K562 (cell line): ENCODE measurements around the gene SEPTIN12. TPM values are rescaled to one million over a fixed set of nuclear protein-coding genes. Genes with fewer than 3 reads are reported as not detected.

ENCODE experiments used
- ATAC-seq: fragments of 200-7000 bp; cut with Tn5 transposase; 3 replicates; pipeline ENCODE4 v1.9.1; 2020; ENCODE audit warnings: moderate library complexity
- BruUV-seq: library from RNA; stranded (reverse); fragments of 400-500 nt; replicated peaks from 2 replicates; lab custom pipeline; 2021; lab: Mats Ljungman, UMichigan
- CTCF ChIA-PET: fragments of 300-600 bp; formaldehyde crosslinking; extraction: SDS; loops from one replicate; lab custom pipeline; 2021; ENCODE audit warnings: low intra/inter-chr PET ratio; lab: Yijun Ruan, JAX
- POLR2A ChIA-PET: fragments of 300-600, 350-650 bp; sonication (Branson Sonifier 250); formaldehyde crosslinking; extraction: SDS; loops from one replicate; lab custom pipeline; 2021; ENCODE audit warnings: antibody characterized with exemption, inconsistent platforms; lab: Yijun Ruan, JAX
- DNase-seq, 4 experiments: peaks; one replicate each; pipeline versions ENCODE4 v3.0.0 to v3.0.0-alpha.2; 2011 to 2018; ENCODE audit warnings: low spot score in 3 of 4, mixed read lengths in 3 of 4; ENCODE audit errors: extremely low read depth in 1 of 4
- FAIRE-seq: peaks from 2 replicates; lab custom pipeline; 2011; peaks lifted over from hg19 to GRCh38; lab: Jason Lieb, UNC
- H2AFZ ChIP-seq: 2 replicates; pipeline ENCODE4 v1.6.0; 2011; ENCODE audit warnings: low read depth, low read length, control low read depth, inconsistent platforms
- H3K27ac ChIP-seq: fragments of 200-600 bp; 3 replicates; pipeline ENCODE4 v1.8.0; 2011; ENCODE audit warnings: low read depth, mild to moderate bottlenecking, control low read depth, inconsistent platforms, low read length, moderate library complexity, mixed read lengths; ENCODE audit errors: extremely low read depth
- H3K27me3 ChIP-seq, 2 experiments: fragments of 300-600 bp in 1 of 2; 2 replicates in 1 of 2; 3 replicates in 1 of 2; pipeline versions ENCODE4 v1.6.0 to v1.8.0; 2011; ENCODE audit warnings: inconsistent platforms in 2 of 2, low read length in 2 of 2, mild to moderate bottlenecking in 1 of 2, mixed read lengths in 1 of 2, moderate library complexity in 1 of 2; ENCODE audit not compliant: control insufficient read depth in 2 of 2, insufficient read depth in 2 of 2
- H3K36me3 ChIP-seq: fragments of 300-600 bp; 3 replicates; pipeline ENCODE4 v1.8.0; 2011; ENCODE audit warnings: mild to moderate bottlenecking, low read length, inconsistent platforms; ENCODE audit not compliant: control insufficient read depth, insufficient read depth
- H3K4me1 ChIP-seq, 2 experiments: fragments of 200-600 bp in 1 of 2; replicated peaks in 1 of 2; 2 replicates in 1 of 2; 3 replicates in 1 of 2; pipeline versions ENCODE4 v1.5.1 to v1.8.0; 2011; ENCODE audit warnings: inconsistent platforms in 2 of 2, low read length in 2 of 2, mild to moderate bottlenecking in 1 of 2, mixed read lengths in 1 of 2, moderate library complexity in 1 of 2; ENCODE audit not compliant: control insufficient read depth in 2 of 2, insufficient read depth in 2 of 2
- H3K4me2 ChIP-seq: 2 replicates; pipeline ENCODE4 v1.6.1; 2011; ENCODE audit warnings: low read length, control low read depth, inconsistent platforms, mixed read lengths; ENCODE audit not compliant: insufficient read depth
- H3K4me3 ChIP-seq: fragments of 200-600 bp; sonication (generic), shearing (Covaris generic); 2 replicates; pipeline ENCODE4 v1.5.1; 2016; ENCODE audit warnings: control low read depth, inconsistent platforms
- H3K79me2 ChIP-seq: fragments of 200-600 bp; 3 replicates; pipeline ENCODE4 v1.8.0; 2011; ENCODE audit warnings: low read length, inconsistent platforms; ENCODE audit not compliant: control insufficient read depth, insufficient read depth
- H3K9ac ChIP-seq, 2 experiments: 2 replicates each; pipeline versions ENCODE4 v1.6.0 to v1.6.1; 2011; ENCODE audit warnings: low read depth in 2 of 2, low read length in 2 of 2, control low read depth in 1 of 2, inconsistent platforms in 1 of 2, mild to moderate bottlenecking in 1 of 2, mixed read lengths in 1 of 2; ENCODE audit not compliant: insufficient read depth in 1 of 2
- H3K9me1 ChIP-seq: one replicate; pipeline ENCODE4 v1.6.0; 2011; ENCODE audit warnings: inconsistent platforms, mild to moderate bottlenecking, low read length, moderate library complexity; ENCODE audit not compliant: control insufficient read depth, insufficient read depth
- H3K9me3 ChIP-seq: replicated peaks from 2 replicates; pipeline ENCODE4 v1.5.1; 2011; ENCODE audit warnings: low read depth, low read length, inconsistent platforms; ENCODE audit not compliant: control insufficient read depth, insufficient read depth
- H4K20me1 ChIP-seq: replicated peaks from 2 replicates; pipeline ENCODE4 v1.6.1; 2011; ENCODE audit warnings: low read length, inconsistent platforms, mixed read lengths; ENCODE audit not compliant: control insufficient read depth, insufficient read depth
- ADNP ChIP-seq: fragments of 200-800 bp; sonication (Bioruptor generic); IDR thresholded peaks from 2 replicates; pipeline ENCODE4 v1.6.1; 2016; ENCODE audit warnings: missing genetic modification characterization, missing compliant biosample characterization
- CBX1 ChIP-seq: sonication (generic); IDR thresholded peaks from 2 replicates; pipeline ENCODE4 v1.6.1; 2016; ENCODE audit warnings: antibody characterized with exemption, low read depth, mild to moderate bottlenecking
- ELF2 ChIP-seq: fragments of 250-450 bp; sonication (Bioruptor Pico); IDR thresholded peaks from 2 replicates; pipeline ENCODE4 v1.5.0; 2021; ENCODE audit warnings: mild to moderate bottlenecking
- ESRRB ChIP-seq: fragments of 250-450 bp; sonication (Bioruptor Pico); IDR thresholded peaks from 2 replicates; pipeline ENCODE4 v1.5.0; 2020; ENCODE audit warnings: mild to moderate bottlenecking, moderate library complexity, borderline replicate concordance
- FOXM1 ChIP-seq, 2 experiments: fragments of 450-650 bp in 1 of 2; sonication (generic) in 1 of 2; formaldehyde crosslinking in 1 of 2; IDR thresholded peaks; 2 replicates each; pipeline versions ENCODE4 v1.6.1 to v1.9.0; 2017 to 2022; ENCODE audit warnings: low read depth in 2 of 2, mild to moderate bottlenecking in 2 of 2, missing genetic modification reagents in 1 of 2, moderate library complexity in 1 of 2
- RBM14 ChIP-seq: fragments of 200-400 bp; formaldehyde crosslinking; IDR thresholded peaks from 2 replicates; pipeline ENCODE4 v1.6.1; 2018; ENCODE audit warnings: low read depth, mild to moderate bottlenecking, low read length, moderate library complexity, borderline replicate concordance; ENCODE audit not compliant: insufficient read depth
- TAL1 ChIP-seq: fragments of 450-650 bp; IDR thresholded peaks from 2 replicates; pipeline ENCODE4 v1.6.1; 2016; ENCODE audit warnings: mild to moderate bottlenecking
- THRAP3 ChIP-seq: fragments of 450-650 bp; IDR thresholded peaks from 2 replicates; pipeline ENCODE4 v1.6.1; 2016; ENCODE audit warnings: mild to moderate bottlenecking, inconsistent platforms, borderline replicate concordance
- ZNF778 ChIP-seq: fragments of 450-650 bp; formaldehyde crosslinking; IDR thresholded peaks from 2 replicates; pipeline ENCODE4 v1.4.0; 2020; ENCODE audit warnings: mild to moderate bottlenecking, moderate library complexity
- WGBS: fragments of 100-300 bp; shearing (Covaris generic); methylation state at CpG from one replicate; pipeline ENCODE4 v1.1.6; 2016; ENCODE audit warnings: low coverage, mixed read lengths; ENCODE audit not compliant: insufficient coverage; ENCODE audit errors: missing lambda C conversion rate; 5-methylcytosine and 5-hydroxymethylcytosine counted together
- in situ Hi-C: fragments of 300-500 bp; cut with MboI; formaldehyde crosslinking; loops from 4 replicates; pipeline ENCODE4 v1.15.0; 2018; ENCODE audit warnings: inconsistent platforms, mixed read lengths
- intact Hi-C: fragments of 100-400 bp; cut with micrococcal nuclease; formaldehyde crosslinking; loops from 2 replicates; pipeline ENCODE4 v1.14.2; 2022
- polyA plus RNA-seq, 8 experiments: library from polyadenylated mRNA; depleted of rRNA in 4 of 8; stranded (reverse) in 5 of 8; unstranded in 3 of 8; fragments of >200 nt; fragmentation: Nextera tagmentation in 2 of 8; fragmentation: Illumina TruSeq in 1 of 8; extraction: Ambion mirVana in 2 of 8; extraction: Trizol in 1 of 8; gene quantifications; 2 replicates each; pipeline versions ENCODE4 v1.2.1 to v1.2.3, GENCODE V29; 2011 to 2014; ENCODE audit warnings: inconsistent platforms in 1 of 8, missing spikeins in 1 of 8
- total RNA-seq, 7 experiments: library from RNA; depleted of rRNA in 6 of 7; stranded (reverse); fragments of >200 nt in 6 of 7; fragmentation: Illumina TruSeq in 2 of 7; extraction: Trizol in 2 of 7; gene quantifications; 2 replicates each; pipeline versions ENCODE4 v1.2.1 to v1.2.3, GENCODE V29; 2011 to 2021; ENCODE audit warnings: low replicate concordance in 1 of 7
- TF ChIP-seq, protein P1 (sequence below): fragments of 450-650 bp; IDR thresholded peaks from 2 replicates; pipeline ENCODE4 v1.6.1; 2017; ENCODE audit warnings: mild to moderate bottlenecking, moderate library complexity
- TF ChIP-seq, protein P2 (sequence below), 2 experiments: fragments of 450-650 bp; IDR thresholded peaks; 2 replicates each; pipeline ENCODE4 v1.6.1; 2016; ENCODE audit warnings: mild to moderate bottlenecking in 2 of 2, borderline replicate concordance in 1 of 2, low read depth in 1 of 2, moderate library complexity in 1 of 2
- TF ChIP-seq, protein P3 (sequence below): fragments of 250-450 bp; sonication (Bioruptor Pico); IDR thresholded peaks from 2 replicates; pipeline ENCODE4 v1.5.0; 2021

The SEPTIN12 gene
- total and polyA plus RNA-seq, 9 of the 15 experiments (the other 6 are each of a cell fraction or from before 2014, with no cell fraction given) = not detected

DNA sequence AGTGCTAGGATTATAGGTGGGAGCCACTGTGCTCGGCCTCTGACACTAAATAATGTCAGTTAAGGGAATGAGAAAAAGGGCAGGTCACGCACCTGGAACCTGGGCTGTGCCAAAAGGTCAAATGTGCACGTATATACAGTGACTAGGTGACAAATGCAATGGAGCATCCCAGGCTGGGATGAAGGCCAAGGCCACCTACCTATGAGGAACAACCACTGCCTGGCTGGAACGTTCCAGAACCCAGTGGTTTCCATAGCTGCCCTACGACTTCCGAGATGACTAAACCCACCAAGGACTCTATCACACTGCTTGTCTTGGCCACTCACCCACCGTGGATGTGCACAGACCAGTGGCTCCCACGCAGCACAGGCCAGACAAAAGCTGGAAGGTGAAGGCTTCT is 37.2 kb downstream of the SEPTIN12 start:
- H3K4me3 ChIP-seq = no peak overlapping the region
- BruUV-seq = no TSS peak
- ChIA-PET POLR2A (interaction anchor here (0.6 kb wide), 2 partner anchors 9 to 52 kb away, joined by 3 read pairs; no protein-coding TSS in a partner anchor), CTCF (no interaction called here)
- H3K4me2 ChIP-seq = no peak overlapping the region
- FAIRE-seq (no peak), DNase-seq (no peak), ATAC-seq (no peak)
- 87% methylated on average over 8 of the region's 8 CpGs for WGBS
- no peak overlapping the region for H3K9ac ChIP-seq
- no peak overlapping the region for H2AFZ ChIP-seq
- H3K4me1 ChIP-seq = peaks cover 0 to 20% of the 10 kb centered on the region in 2 experiments; a peak in 1 of 5 replicates
- in situ Hi-C loops (no loop called here), intact Hi-C loops (no loop called here)
- no peak overlapping the region for H3K27ac ChIP-seq
- no peaks in the 10 kb centered on the region for H3K27me3 ChIP-seq
- peaks cover 10% of the 10 kb centered on the region for H3K9me3 ChIP-seq
- peaks cover 49% of the 10 kb centered on the region for H3K36me3 ChIP-seq
- no peaks in the 10 kb centered on the region; the same call in 2 of the 3 replicates for H3K79me2 ChIP-seq
- no peaks in the 10 kb centered on the region for H4K20me1 ChIP-seq
- no peaks in the 10 kb centered on the region for H3K9me1 ChIP-seq
- TF ChIP-seq, protein P1, sequence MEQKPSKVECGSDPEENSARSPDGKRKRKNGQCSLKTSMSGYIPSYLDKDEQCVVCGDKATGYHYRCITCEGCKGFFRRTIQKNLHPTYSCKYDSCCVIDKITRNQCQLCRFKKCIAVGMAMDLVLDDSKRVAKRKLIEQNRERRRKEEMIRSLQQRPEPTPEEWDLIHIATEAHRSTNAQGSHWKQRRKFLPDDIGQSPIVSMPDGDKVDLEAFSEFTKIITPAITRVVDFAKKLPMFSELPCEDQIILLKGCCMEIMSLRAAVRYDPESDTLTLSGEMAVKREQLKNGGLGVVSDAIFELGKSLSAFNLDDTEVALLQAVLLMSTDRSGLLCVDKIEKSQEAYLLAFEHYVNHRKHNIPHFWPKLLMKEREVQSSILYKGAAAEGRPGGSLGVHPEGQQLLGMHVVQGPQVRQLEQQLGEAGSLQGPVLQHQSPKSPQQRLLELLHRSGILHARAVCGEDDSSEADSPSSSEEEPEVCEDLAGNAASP = no peak
- no peak for TF ChIP-seq CBX1
- no peak for TF ChIP-seq ZNF778 (CRISPR knock-in tag)
- no peak for TF ChIP-seq RBM14
- no peak for TF ChIP-seq ADNP (tag)
- no peak for TF ChIP-seq ELF2 (CRISPR knock-in tag)
- TF ChIP-seq THRAP3 = no peak
- TF ChIP-seq, protein P2, sequence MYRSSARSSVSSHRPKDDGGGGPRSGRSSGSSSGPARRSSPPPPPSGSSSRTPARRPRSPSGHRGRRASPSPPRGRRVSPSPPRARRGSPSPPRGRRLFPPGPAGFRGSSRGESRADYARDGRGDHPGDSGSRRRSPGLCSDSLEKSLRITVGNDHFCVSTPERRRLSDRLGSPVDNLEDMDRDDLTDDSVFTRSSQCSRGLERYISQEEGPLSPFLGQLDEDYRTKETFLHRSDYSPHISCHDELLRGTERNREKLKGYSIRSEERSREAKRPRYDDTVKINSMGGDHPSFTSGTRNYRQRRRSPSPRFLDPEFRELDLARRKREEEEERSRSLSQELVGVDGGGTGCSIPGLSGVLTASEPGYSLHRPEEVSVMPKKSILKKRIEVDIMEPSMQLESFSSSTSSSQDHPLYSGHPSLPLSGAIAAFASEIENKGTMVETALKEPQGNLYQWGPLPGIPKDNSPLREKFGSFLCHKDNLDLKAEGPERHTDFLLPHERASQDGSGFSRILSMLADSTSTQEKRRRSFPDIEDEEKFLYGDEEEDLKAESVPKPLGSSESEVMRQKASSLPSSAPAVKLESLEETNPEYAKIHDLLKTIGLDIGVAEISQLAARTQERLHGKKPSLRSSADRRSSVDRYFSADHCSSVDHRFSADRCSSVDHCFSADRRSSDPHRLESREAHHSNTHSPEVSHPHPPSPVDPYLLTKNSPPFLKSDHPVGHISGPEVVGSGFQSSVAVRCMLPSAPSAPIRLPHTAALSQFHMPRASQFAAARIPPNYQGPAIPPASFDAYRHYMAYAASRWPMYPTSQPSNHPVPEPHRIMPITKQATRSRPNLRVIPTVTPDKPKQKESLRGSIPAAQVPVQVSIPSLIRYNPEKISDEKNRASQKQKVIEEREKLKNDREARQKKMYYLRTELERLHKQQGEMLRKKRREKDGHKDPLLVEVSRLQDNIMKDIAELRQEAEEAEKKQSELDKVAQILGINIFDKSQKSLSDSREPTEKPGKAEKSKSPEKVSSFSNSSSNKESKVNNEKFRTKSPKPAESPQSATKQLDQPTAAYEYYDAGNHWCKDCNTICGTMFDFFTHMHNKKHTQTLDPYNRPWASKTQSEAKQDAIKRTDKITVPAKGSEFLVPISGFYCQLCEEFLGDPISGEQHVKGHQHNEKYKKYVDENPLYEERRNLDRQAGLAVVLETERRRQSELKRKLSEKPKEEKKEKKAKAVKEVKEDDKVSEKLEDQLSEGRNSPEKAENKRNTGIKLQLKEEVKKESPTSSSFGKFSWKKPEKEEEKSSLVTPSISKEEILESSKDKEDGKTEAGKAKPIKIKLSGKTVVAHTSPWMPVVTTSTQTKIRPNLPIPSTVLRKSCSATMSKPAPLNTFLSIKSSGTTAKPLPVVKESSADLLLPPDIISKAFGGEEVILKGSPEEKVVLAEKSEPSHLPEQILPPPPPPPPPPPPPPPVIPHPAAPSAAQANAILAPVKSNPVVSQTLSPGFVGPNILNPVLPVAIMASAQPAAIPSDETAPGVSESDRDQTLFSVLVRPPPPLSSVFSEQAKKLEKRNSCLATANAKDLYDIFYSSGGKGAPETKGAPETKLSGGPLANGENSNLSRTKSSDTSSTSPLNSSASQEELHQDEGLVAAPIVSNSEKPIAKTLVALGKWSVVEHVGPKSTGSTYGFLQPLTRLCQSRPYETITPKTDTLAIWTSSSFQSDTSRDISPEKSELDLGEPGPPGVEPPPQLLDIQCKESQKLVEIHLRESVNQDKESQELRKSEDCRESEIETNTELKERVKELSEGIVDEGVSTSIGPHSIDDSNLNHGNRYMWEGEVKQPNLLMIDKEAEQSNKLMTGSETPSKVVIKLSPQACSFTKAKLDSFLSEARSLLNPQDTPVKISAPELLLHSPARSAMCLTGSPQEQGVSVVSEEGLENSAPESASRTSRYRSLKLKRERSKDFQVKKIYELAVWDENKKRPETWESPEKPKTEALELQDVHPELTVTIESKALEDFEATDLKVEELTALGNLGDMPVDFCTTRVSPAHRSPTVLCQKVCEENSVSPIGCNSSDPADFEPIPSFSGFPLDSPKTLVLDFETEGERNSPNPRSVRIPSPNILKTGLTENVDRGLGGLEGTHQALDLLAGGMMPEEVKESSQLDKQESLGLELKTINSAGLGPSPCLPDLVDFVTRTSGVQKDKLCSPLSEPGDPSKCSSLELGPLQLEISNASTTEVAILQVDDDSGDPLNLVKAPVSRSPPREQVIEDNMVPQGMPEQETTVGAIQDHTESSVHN (IDR thresholded peaks at IDR 0.05; ENCODE audit: borderline replicate concordance in 1 of 2, low read depth in 1 of 2) = no peak
- TF ChIP-seq ESRRB (CRISPR knock-in tag) = no peak
- no peak for TF ChIP-seq FOXM1 (IDR thresholded peaks at IDR 0.05; ENCODE audit: low read depth)
- TF ChIP-seq FOXM1 (CRISPR knock-in tag; IDR thresholded peaks at IDR 0.05; ENCODE audit: low read depth) = no peak
- no peak for TF ChIP-seq TAL1
- TF ChIP-seq, protein P3, sequence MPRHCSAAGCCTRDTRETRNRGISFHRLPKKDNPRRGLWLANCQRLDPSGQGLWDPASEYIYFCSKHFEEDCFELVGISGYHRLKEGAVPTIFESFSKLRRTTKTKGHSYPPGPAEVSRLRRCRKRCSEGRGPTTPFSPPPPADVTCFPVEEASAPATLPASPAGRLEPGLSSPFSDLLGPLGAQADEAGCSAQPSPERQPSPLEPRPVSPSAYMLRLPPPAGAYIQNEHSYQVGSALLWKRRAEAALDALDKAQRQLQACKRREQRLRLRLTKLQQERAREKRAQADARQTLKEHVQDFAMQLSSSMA = no peak
